Adrenal gland (tissue), 5 donors: ENCODE data around the gene MAD1L1.

ENCODE experiments used
- CTCF ChIP-seq, 6 experiments: fragments of 450-650 bp in 4 of 6; fragments of 200-600 bp in 2 of 6; sonication (generic) in 1 of 6; IDR thresholded peaks; 1 replicate in 5 of 6; 2 replicates in 1 of 6; pipeline versions ENCODE4 v1.5.1 to v1.8.0; 2016 to 2021; ENCODE audit warnings: antibody characterized with exemption in 6 of 6, mild to moderate bottlenecking in 2 of 6, moderate library complexity in 1 of 6
- POLR2A ChIP-seq, 2 donors: fragments of 450-650 bp; IDR thresholded peaks; one replicate each; pipeline ENCODE4 v1.6.1; 2017; ENCODE audit warnings: antibody characterized with exemption in 2 of 2, mild to moderate bottlenecking in 2 of 2, moderate library complexity in 1 of 2
- donor health status: DM: no; HTN: no; CAD: no.

DNA sequence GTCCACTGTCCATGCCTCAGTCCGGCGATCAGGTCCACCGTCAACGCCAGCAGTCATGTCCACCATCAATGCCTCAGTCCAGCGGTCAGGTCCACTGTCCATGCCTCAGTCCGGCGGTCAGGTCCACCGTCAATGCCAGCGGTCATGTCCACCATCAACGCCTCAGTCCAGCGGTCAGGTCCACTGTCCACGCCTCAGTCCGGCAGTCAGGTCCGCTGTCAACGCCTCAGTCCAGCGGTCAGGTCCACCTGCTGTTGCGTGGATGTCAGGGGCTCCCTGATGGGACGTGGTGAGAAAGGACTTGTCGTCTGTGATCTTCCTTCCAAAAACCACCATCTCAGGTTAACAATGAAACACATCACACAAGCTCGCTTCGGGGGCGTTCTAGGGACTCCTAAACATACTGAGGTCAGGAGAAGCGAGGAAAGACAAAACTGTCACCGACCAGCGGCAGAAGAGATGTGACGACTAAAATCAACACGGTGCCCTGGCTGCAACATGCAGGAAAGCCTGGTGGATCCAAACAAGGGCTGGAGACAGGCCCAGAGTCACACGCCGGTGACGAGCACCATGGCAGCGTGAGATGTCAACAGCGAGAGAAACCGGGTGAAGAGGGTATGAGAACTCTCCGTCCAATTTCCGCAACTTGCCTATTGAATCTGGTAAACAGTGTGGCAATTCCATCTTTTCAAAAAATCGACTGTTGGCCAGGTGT, 264.2 kb downstream of the MAD1L1 start:
- TF ChIP-seq CTCF (IDR thresholded peaks at IDR 0.05) (no peak), POLR2A (IDR thresholded peaks at IDR 0.05) (no peak)
